ENCODE results near the gene CLDN10.

The CLDN10 gene

GRCh38 chr13:95596701-95597100, 44.2 kb downstream of the CLDN10 start (continued):
- TF ChIP-seq TSHZ2 (CRISPR knock-in tag; IDR thresholded peaks at IDR 0.05) (no peak), ZFP3 (CRISPR knock-in tag; IDR thresholded peaks at IDR 0.05) (no peak), TOX (CRISPR knock-in tag; IDR thresholded peaks at IDR 0.05; ENCODE audit: borderline replicate concordance) (no peak), CSRNP3 (CRISPR knock-in tag; IDR thresholded peaks at IDR 0.05) (no peak), BACH2 (CRISPR knock-in tag; IDR thresholded peaks at IDR 0.05; ENCODE audit: borderline replicate concordance) (no peak), ZC3H10 (CRISPR knock-in tag; IDR thresholded peaks at IDR 0.05) (no peak), ESRRG (CRISPR knock-in tag; IDR thresholded peaks at IDR 0.05) (no peak), POU6F1 (CRISPR knock-in tag; IDR thresholded peaks at IDR 0.05; ENCODE audit: borderline replicate concordance, low read depth) (no peak), ZNF8 (CRISPR knock-in tag; IDR thresholded peaks at IDR 0.05) (no peak), ARNTL (CRISPR knock-in tag; IDR thresholded peaks at IDR 0.05; ENCODE audit: borderline replicate concordance, low read depth) (no peak), ZFP30 (CRISPR knock-in tag; IDR thresholded peaks at IDR 0.05) (no peak), GLIS3 (CRISPR knock-in tag; IDR thresholded peaks at IDR 0.05) (no peak)

- TF ChIP-seq TCF4 (CRISPR knock-in tag; IDR thresholded peaks at IDR 0.05; ENCODE audit: borderline replicate concordance) (no peak), GLIS3 (CRISPR knock-in tag; IDR thresholded peaks at IDR 0.05) (no peak), CSRNP3 (CRISPR knock-in tag; IDR thresholded peaks at IDR 0.05) (no peak), OSR1 (CRISPR knock-in tag; IDR thresholded peaks at IDR 0.05) (no peak), ARNTL (CRISPR knock-in tag; IDR thresholded peaks at IDR 0.05; ENCODE audit: borderline replicate concordance, low read depth) (no peak), ISL1 (CRISPR knock-in tag; IDR thresholded peaks at IDR 0.05) (no peak), ZFP3 (CRISPR knock-in tag; IDR thresholded peaks at IDR 0.05) (no peak), PPARA (CRISPR knock-in tag; IDR thresholded peaks at IDR 0.05; ENCODE audit: borderline replicate concordance) (no peak), TOX (CRISPR knock-in tag; IDR thresholded peaks at IDR 0.05; ENCODE audit: borderline replicate concordance) (no peak), ZNF8 (CRISPR knock-in tag; IDR thresholded peaks at IDR 0.05) (no peak), POU6F1 (CRISPR knock-in tag; IDR thresholded peaks at IDR 0.05; ENCODE audit: borderline replicate concordance, low read depth) (no peak), ESRRG (CRISPR knock-in tag; IDR thresholded peaks at IDR 0.05) (no peak), SNAI2 (CRISPR knock-in tag; IDR thresholded peaks at IDR 0.05) (no peak), RARB (CRISPR knock-in tag; IDR thresholded peaks at IDR 0.05) (no peak), ZNF70 (CRISPR knock-in tag; IDR thresholded peaks at IDR 0.05) (no peak), ZNF565 (CRISPR knock-in tag; conservative IDR thresholded peaks at IDR 0.05; ENCODE audit: low read depth) (no peak), CSDC2 (CRISPR knock-in tag; IDR thresholded peaks at IDR 0.05) (no peak), ZC3H10 (CRISPR knock-in tag; IDR thresholded peaks at IDR 0.05) (no peak)
- TF ChIP-seq, protein P1, sequence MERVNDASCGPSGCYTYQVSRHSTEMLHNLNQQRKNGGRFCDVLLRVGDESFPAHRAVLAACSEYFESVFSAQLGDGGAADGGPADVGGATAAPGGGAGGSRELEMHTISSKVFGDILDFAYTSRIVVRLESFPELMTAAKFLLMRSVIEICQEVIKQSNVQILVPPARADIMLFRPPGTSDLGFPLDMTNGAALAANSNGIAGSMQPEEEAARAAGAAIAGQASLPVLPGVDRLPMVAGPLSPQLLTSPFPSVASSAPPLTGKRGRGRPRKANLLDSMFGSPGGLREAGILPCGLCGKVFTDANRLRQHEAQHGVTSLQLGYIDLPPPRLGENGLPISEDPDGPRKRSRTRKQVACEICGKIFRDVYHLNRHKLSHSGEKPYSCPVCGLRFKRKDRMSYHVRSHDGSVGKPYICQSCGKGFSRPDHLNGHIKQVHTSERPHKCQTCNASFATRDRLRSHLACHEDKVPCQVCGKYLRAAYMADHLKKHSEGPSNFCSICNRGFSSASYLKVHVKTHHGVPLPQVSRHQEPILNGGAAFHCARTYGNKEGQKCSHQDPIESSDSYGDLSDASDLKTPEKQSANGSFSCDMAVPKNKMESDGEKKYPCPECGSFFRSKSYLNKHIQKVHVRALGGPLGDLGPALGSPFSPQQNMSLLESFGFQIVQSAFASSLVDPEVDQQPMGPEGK (CRISPR knock-in tag; IDR thresholded peaks at IDR 0.05; ENCODE audit: borderline replicate concordance): no peak
- no peak for ATAC-seq
These were observed 48.7 kb downstream of the CLDN10 start for GRCh38 chr13:95601216-95601615.

Data from SK-N-SH treated with all-trans-retinoic acid at 6 μM for 48 hours (cell line).